Esophagus squamous epithelium (tissue), 4 donors: ENCODE measurements around the gene SLC4A1.

Experiments used
- POLR2A ChIP-seq, 4 donors: fragments of 450-650 bp; IDR thresholded peaks; one replicate each; pipeline ENCODE4 v1.6.1; 2017; ENCODE audit warnings: antibody characterized with exemption in 4 of 4, mild to moderate bottlenecking in 4 of 4, moderate library complexity in 3 of 4
- TF ChIP-seq, protein P1 (sequence below), 6 experiments: fragments of 450-650 bp in 4 of 6; fragments of 200-600 bp in 2 of 6; sonication (generic) in 2 of 6; IDR thresholded peaks; one replicate each; pipeline ENCODE4 v1.5.1; 2016 to 2019; ENCODE audit warnings: antibody characterized with exemption in 6 of 6, mild to moderate bottlenecking in 4 of 6, moderate library complexity in 4 of 6

DNA sequence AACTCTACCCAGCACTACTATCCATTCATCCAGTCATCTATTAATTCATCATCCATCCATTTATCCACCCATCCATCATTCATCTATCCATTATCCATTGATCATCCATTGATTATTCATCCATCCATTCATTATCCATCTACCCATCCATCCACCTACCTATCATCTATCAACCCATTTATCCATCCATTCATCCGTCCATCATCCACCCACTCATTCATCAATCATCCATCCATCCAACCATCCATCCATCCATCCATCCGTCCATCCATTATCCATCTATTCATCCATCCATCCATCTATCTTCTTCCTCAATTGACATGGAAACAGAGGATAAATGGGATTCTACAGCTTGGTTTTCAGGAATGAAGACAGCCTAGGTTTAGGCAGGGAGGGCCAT, 12.0 kb downstream of the SLC4A1 start:
- TF ChIP-seq, protein P1, sequence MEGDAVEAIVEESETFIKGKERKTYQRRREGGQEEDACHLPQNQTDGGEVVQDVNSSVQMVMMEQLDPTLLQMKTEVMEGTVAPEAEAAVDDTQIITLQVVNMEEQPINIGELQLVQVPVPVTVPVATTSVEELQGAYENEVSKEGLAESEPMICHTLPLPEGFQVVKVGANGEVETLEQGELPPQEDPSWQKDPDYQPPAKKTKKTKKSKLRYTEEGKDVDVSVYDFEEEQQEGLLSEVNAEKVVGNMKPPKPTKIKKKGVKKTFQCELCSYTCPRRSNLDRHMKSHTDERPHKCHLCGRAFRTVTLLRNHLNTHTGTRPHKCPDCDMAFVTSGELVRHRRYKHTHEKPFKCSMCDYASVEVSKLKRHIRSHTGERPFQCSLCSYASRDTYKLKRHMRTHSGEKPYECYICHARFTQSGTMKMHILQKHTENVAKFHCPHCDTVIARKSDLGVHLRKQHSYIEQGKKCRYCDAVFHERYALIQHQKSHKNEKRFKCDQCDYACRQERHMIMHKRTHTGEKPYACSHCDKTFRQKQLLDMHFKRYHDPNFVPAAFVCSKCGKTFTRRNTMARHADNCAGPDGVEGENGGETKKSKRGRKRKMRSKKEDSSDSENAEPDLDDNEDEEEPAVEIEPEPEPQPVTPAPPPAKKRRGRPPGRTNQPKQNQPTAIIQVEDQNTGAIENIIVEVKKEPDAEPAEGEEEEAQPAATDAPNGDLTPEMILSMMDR (IDR thresholded peaks at IDR 0.05), result no peak
- TF ChIP-seq POLR2A (IDR thresholded peaks at IDR 0.05), result no peak
